Liver (tissue), 9 donors: Measurements from ENCODE around the gene LAMP5. TPM values are rescaled to one million over a fixed set of nuclear protein-coding genes. Genes with fewer than 3 reads are reported as not detected.

Experiments
- DNase-seq: peaks from one replicate; pipeline ENCODE4 v3.0.0-alpha.2; 2017; ENCODE audit warnings: low spot score
- H3K27ac ChIP-seq, 2 donors: one replicate each; pipeline ENCODE4 v1.7.0; 2013; ENCODE audit warnings: inconsistent platforms in 2 of 2, low read length in 2 of 2, control low read depth in 1 of 2, low read depth in 1 of 2, mild to moderate bottlenecking in 1 of 2
- H3K27me3 ChIP-seq, 4 donors: one replicate each; pipeline versions ENCODE4 v1.6.1 to v1.7.0; 2013; ENCODE audit warnings: low read length in 3 of 4, inconsistent platforms in 1 of 4, mild to moderate bottlenecking in 1 of 4, moderate library complexity in 1 of 4; ENCODE audit not compliant: control insufficient read depth in 4 of 4, insufficient read depth in 4 of 4
- H3K36me3 ChIP-seq, 4 donors: one replicate each; pipeline versions ENCODE4 v1.6.1 to v1.7.0; 2013; ENCODE audit warnings: low read length in 3 of 4, mild to moderate bottlenecking in 3 of 4, low read depth in 1 of 4, moderate library complexity in 1 of 4; ENCODE audit not compliant: control insufficient read depth in 4 of 4, insufficient read depth in 3 of 4
- H3K4me1 ChIP-seq, 4 donors: one replicate each; pipeline versions ENCODE4 v1.6.1 to v1.7.0; 2013; ENCODE audit warnings: low read length in 3 of 4, mild to moderate bottlenecking in 3 of 4, moderate library complexity in 1 of 4; ENCODE audit not compliant: control insufficient read depth in 4 of 4, insufficient read depth in 4 of 4
- H3K4me3 ChIP-seq, 3 donors: one replicate each; pipeline versions ENCODE4 v1.6.1 to v1.7.0; 2013; ENCODE audit warnings: low read length in 3 of 3, control low read depth in 1 of 3, low read depth in 1 of 3, mild to moderate bottlenecking in 1 of 3
- H3K9ac ChIP-seq, 2 donors: one replicate each; pipeline ENCODE4 v1.7.0; 2013; ENCODE audit warnings: low read length in 2 of 2, mild to moderate bottlenecking in 2 of 2, moderate library complexity in 2 of 2, control low read depth in 1 of 2, low read depth in 1 of 2
- H3K9me3 ChIP-seq, 4 donors: one replicate each; pipeline versions ENCODE4 v1.6.1 to v1.7.0; 2013; ENCODE audit warnings: low read length in 3 of 4; ENCODE audit not compliant: control insufficient read depth in 4 of 4
- ATF3 ChIP-seq: IDR thresholded peaks from 2 replicates; pipeline ENCODE4 v1.6.1; 2016; ENCODE audit warnings: antibody characterized with exemption
- EGR1 ChIP-seq, 2 donors: IDR thresholded peaks; 2 replicates each; pipeline ENCODE4 v1.6.1; 2016 to 2018; ENCODE audit warnings: antibody characterized with exemption in 2 of 2, low read depth in 2 of 2
- FOXA1 ChIP-seq: IDR thresholded peaks from 2 replicates; pipeline ENCODE4 v1.6.1; 2016; ENCODE audit warnings: antibody characterized with exemption
- FOXA2 ChIP-seq: IDR thresholded peaks from 2 replicates; pipeline ENCODE4 v1.6.1; 2016; ENCODE audit warnings: antibody characterized with exemption
- GABPA ChIP-seq, 2 donors: IDR thresholded peaks in 1 of 2; conservative IDR thresholded peaks in 1 of 2; 2 replicates each; pipeline ENCODE4 v1.6.1; 2016; ENCODE audit warnings: antibody characterized with exemption in 2 of 2, mild to moderate bottlenecking in 1 of 2, moderate library complexity in 1 of 2
- HNF4G ChIP-seq: IDR thresholded peaks from 2 replicates; pipeline ENCODE4 v1.6.1; 2016; ENCODE audit warnings: antibody characterized with exemption
- JUND ChIP-seq, 2 donors: IDR thresholded peaks; 2 replicates each; pipeline ENCODE4 v1.6.1; 2016; ENCODE audit warnings: antibody characterized with exemption in 2 of 2
- MAX ChIP-seq: IDR thresholded peaks from 2 replicates; pipeline ENCODE4 v1.6.1; 2016; ENCODE audit warnings: antibody characterized with exemption
- NR2F2 ChIP-seq: IDR thresholded peaks from 2 replicates; pipeline ENCODE4 v1.6.1; 2016; ENCODE audit warnings: antibody characterized with exemption
- RAD21 ChIP-seq, 2 donors: IDR thresholded peaks; 2 replicates each; pipeline ENCODE4 v1.6.1; 2016; ENCODE audit warnings: antibody characterized with exemption in 2 of 2, mild to moderate bottlenecking in 2 of 2
- REST ChIP-seq: IDR thresholded peaks from 2 replicates; pipeline ENCODE4 v1.6.1; 2016; ENCODE audit warnings: antibody characterized with exemption, mild to moderate bottlenecking
- RXRA ChIP-seq, 2 donors: IDR thresholded peaks; 2 replicates each; pipeline ENCODE4 v1.6.1; 2017 to 2018; ENCODE audit warnings: antibody characterized with exemption in 2 of 2, mild to moderate bottlenecking in 1 of 2
- SP1 ChIP-seq: IDR thresholded peaks from 2 replicates; pipeline ENCODE4 v1.6.1; 2018; ENCODE audit warnings: antibody characterized with exemption, mild to moderate bottlenecking
- TAF1 ChIP-seq: conservative IDR thresholded peaks from 2 replicates; pipeline ENCODE4 v1.6.1; 2016; ENCODE audit warnings: antibody characterized with exemption, mild to moderate bottlenecking
- YY1 ChIP-seq: IDR thresholded peaks from 2 replicates; pipeline ENCODE4 v1.6.1; 2016; ENCODE audit warnings: antibody characterized with exemption, mild to moderate bottlenecking
- WGBS: extraction: QIAGEN DNeasy Blood & Tissue Kit; methylation state at CpG from one replicate; pipeline ENCODE4 v1.1.7; 2013; 5-methylcytosine and 5-hydroxymethylcytosine counted together
- polyA plus RNA-seq, 2 donors: library from polyadenylated mRNA; stranded (reverse) in 1 of 2; unstranded in 1 of 2; fragments of 200-250 nt in 1 of 2; fragments of >200 nt in 1 of 2; fragmentation: Nextera tagmentation in 1 of 2; extraction: Ambion mirVana in 1 of 2; gene quantifications; one replicate each; pipeline versions ENCODE4 v1.2.1 to v1.2.3, GENCODE V29; 2013 to 2015
- total RNA-seq, 2 donors: library from RNA; depleted of rRNA; stranded (reverse); fragments of >200 nt; gene quantifications; one replicate each; pipeline ENCODE4 v1.2.3, GENCODE V29; 2014
- TF ChIP-seq, protein P1 (sequence below): fragments of 150-350 bp; IDR thresholded peaks from 2 replicates; pipeline ENCODE4 v1.5.1; 2017; ENCODE audit warnings: improper control_type of control experiment, low read depth, low read length; ENCODE audit not compliant: missing input control
- TF ChIP-seq, protein P2 (sequence below): IDR thresholded peaks from 2 replicates; pipeline ENCODE4 v1.6.1; 2016; ENCODE audit warnings: antibody characterized with exemption
- donor health status: healthy.
- donor health status: healthy.
- donor health status: healthy.
- donor health status: healthy.
- donor health status: healthy.

The LAMP5 gene
- total and polyA plus RNA-seq, 4 donors = 0.08 to 0.09 TPM; not detected in 2

DNA sequence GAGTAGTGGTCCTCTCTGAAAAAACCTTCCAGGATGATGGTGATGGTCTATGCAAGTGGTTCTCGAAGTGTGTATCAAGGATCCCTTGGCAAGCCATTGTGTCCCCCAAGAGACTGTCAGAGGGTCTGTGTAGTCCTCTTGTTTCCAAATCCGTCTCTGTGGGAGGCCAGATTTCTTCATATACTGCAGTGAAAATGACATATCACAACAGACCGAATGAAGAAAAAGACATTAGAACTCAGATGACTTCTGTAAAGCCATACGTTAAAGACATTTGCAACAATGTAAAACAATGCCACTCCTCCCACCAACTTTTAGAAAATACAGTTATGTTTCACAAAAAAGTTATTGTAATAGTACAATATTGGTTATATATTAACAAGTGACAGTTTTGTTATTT is 27.2 kb upstream of the LAMP5 start (continued):
- TF ChIP-seq, protein P1, sequence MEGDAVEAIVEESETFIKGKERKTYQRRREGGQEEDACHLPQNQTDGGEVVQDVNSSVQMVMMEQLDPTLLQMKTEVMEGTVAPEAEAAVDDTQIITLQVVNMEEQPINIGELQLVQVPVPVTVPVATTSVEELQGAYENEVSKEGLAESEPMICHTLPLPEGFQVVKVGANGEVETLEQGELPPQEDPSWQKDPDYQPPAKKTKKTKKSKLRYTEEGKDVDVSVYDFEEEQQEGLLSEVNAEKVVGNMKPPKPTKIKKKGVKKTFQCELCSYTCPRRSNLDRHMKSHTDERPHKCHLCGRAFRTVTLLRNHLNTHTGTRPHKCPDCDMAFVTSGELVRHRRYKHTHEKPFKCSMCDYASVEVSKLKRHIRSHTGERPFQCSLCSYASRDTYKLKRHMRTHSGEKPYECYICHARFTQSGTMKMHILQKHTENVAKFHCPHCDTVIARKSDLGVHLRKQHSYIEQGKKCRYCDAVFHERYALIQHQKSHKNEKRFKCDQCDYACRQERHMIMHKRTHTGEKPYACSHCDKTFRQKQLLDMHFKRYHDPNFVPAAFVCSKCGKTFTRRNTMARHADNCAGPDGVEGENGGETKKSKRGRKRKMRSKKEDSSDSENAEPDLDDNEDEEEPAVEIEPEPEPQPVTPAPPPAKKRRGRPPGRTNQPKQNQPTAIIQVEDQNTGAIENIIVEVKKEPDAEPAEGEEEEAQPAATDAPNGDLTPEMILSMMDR = no peak
- TF ChIP-seq MAX (no peak), NR2F2 (no peak), GABPA (IDR thresholded peaks at IDR 0.05 in 1 of 2, conservative IDR thresholded peaks at IDR 0.05 in 1 of 2) (no peak)
- TF ChIP-seq, protein P2, sequence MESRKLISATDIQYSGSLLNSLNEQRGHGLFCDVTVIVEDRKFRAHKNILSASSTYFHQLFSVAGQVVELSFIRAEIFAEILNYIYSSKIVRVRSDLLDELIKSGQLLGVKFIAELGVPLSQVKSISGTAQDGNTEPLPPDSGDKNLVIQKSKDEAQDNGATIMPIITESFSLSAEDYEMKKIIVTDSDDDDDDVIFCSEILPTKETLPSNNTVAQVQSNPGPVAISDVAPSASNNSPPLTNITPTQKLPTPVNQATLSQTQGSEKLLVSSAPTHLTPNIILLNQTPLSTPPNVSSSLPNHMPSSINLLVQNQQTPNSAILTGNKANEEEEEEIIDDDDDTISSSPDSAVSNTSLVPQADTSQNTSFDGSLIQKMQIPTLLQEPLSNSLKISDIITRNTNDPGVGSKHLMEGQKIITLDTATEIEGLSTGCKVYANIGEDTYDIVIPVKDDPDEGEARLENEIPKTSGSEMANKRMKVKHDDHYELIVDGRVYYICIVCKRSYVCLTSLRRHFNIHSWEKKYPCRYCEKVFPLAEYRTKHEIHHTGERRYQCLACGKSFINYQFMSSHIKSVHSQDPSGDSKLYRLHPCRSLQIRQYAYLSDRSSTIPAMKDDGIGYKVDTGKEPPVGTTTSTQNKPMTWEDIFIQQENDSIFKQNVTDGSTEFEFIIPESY = no peak

GRCh38 chr20:9488063-9488462 is 26.3 kb upstream of the LAMP5 start:
- Histone ChIP-seq H3K36me3 (no peaks in the 10 kb centered on the region), H3K9ac (no peak overlapping the region), H3K4me1 (no peaks in the 10 kb centered on the region), H3K9me3 (no peaks in the 10 kb centered on the region), H3K27me3 (peaks cover 0 to 3% (median 1%) of the 10 kb centered on the region in 4 donors), H3K27ac (no peak overlapping the region), H3K4me3 (no peak overlapping the region)
- WGBS = 49% methylated on average over 2 of the region's 2 CpGs
- TF ChIP-seq, protein P2 = no peak
- TF ChIP-seq NR2F2 = no peak
- no peak for TF ChIP-seq JUND (IDR thresholded peaks at IDR 0.05)
- TF ChIP-seq FOXA2 = no peak
- TF ChIP-seq RAD21 (IDR thresholded peaks at IDR 0.05) = no peak
- TF ChIP-seq MAX = no peak
- TF ChIP-seq EGR1 (IDR thresholded peaks at IDR 0.05; ENCODE audit: low read depth in 2 of 2) = no peak
- TF ChIP-seq REST = no peak
- no peak for TF ChIP-seq ATF3
- no peak for TF ChIP-seq FOXA1
- TF ChIP-seq, protein P1 = no peak
- no peak for TF ChIP-seq TAF1
- TF ChIP-seq GABPA (IDR thresholded peaks at IDR 0.05 in 1 of 2, conservative IDR thresholded peaks at IDR 0.05 in 1 of 2) = no peak
- no peak for TF ChIP-seq SP1
- no peak for TF ChIP-seq RXRA (IDR thresholded peaks at IDR 0.05)
- TF ChIP-seq YY1 = no peak
- no peak for TF ChIP-seq HNF4G
- no peak for DNase-seq
